Measurements from ENCODE around the gene ABCC6. TPM values are rescaled to one million over a fixed set of nuclear protein-coding genes. Genes with fewer than 3 reads are reported as not detected.

The ABCC6 gene
- total and polyA plus RNA-seq, 2 of the 13 experiments (the other 11 are each of a cell fraction or from before 2014, with no cell fraction given) = 82.4 to 105 TPM

DNA sequence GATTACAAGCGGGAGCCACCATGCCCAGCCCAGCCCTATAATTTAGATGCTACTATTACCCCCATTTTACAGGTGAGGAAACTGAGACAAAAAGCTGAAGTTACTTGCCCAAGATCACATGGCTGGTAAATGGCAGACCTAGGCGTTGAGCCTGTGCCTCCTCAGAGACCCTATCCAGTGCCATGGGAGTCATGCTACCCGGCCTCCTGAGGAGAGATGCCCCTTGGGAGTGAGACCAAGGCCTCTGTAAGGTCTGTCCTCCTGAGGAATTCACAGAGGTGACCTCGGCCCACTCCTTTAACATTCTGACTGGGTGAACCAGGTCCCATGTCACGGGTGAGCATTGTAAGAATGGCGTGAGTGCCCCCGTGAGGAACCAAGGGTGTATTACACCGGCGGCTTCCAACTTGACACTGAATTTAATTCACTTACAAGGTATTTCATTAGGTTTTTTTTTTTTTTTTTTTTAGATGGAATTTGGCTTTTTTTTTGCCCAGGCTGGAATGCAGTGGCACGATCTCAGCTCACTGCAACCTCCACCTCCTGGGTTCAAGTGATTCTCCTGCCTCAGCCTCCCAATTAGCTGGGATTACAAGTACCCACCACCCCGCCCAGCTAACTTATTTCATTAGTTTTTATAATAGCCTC is 95.7 kb downstream of the ABCC6 start (continued):
- TF ChIP-seq ZSCAN30 (CRISPR knock-in tag; IDR thresholded peaks at IDR 0.05) = no peak
- TF ChIP-seq ZNF724P (CRISPR knock-in tag; IDR thresholded peaks at IDR 0.05; ENCODE audit: borderline replicate concordance) = no peak
- no peak for TF ChIP-seq ARID5B (CRISPR knock-in tag; IDR thresholded peaks at IDR 0.05)
- 0 out of 2 replicates have a peak, but pooled peaks have one; percentile 36 for TF ChIP-seq ZMYM3 (CRISPR knock-in tag; IDR thresholded peaks at IDR 0.05)
- peak; percentile 75 for TF ChIP-seq XRCC5 (optimal IDR thresholded peaks at IDR 0.05; ENCODE audit: low read length)
- TF ChIP-seq ZNF652 (CRISPR knock-in tag; IDR thresholded peaks at IDR 0.05; ENCODE audit: borderline replicate concordance, low read depth) = no peak
- TF ChIP-seq RBM22 (optimal IDR thresholded peaks at IDR 0.05; ENCODE audit: low read length) = no peak
- 0 out of 2 replicates have a peak, but pooled peaks have one; percentile 56 for TF ChIP-seq EED (CRISPR knock-in tag; IDR thresholded peaks at IDR 0.05)
- TF ChIP-seq TGIF2 (CRISPR knock-in tag; IDR thresholded peaks at IDR 0.05) = 0 out of 2 replicates have a peak, but pooled peaks have one; percentile 13
- TF ChIP-seq DNMT3B (CRISPR knock-in tag; conservative IDR thresholded peaks at IDR 0.05) = 0 out of 2 replicates have a peak, but pooled peaks have one; percentile 65
- peak; percentile 29; the same call in 1 of the 2 replicates for TF ChIP-seq TFE3 (CRISPR knock-in tag; IDR thresholded peaks at IDR 0.05)
- peak; percentile 58 for TF ChIP-seq HNF1B (CRISPR knock-in tag; IDR thresholded peaks at IDR 0.05)
- peak; percentile 39 for TF ChIP-seq ZNF781 (CRISPR knock-in tag; IDR thresholded peaks at IDR 0.05; ENCODE audit: borderline replicate concordance, not compliant biosample characterization)
- TF ChIP-seq PLRG1 (conservative IDR thresholded peaks at IDR 0.05) = no peak
- no peak for TF ChIP-seq HNF4A (CRISPR knock-in tag; IDR thresholded peaks at IDR 0.05)
- TF ChIP-seq TEAD3 (CRISPR knock-in tag; optimal IDR thresholded peaks at IDR 0.05; ENCODE audit: borderline replicate concordance) = peak; percentile 38
- no peak for TF ChIP-seq ZNF335 (CRISPR knock-in tag; IDR thresholded peaks at IDR 0.05)
- TF ChIP-seq ZNF160 (CRISPR knock-in tag; IDR thresholded peaks at IDR 0.05) = no peak
- no peak for TF ChIP-seq SP4 (CRISPR knock-in tag; IDR thresholded peaks at IDR 0.05)
- 0 out of 2 replicates have a peak, but pooled peaks have one; percentile 23 for TF ChIP-seq FOXO1 (CRISPR knock-in tag; IDR thresholded peaks at IDR 0.05)
- no peak for TF ChIP-seq PHF8 (CRISPR knock-in tag; IDR thresholded peaks at IDR 0.05)
- 0 out of 2 replicates have a peak, but pooled peaks have one; percentile 53 for TF ChIP-seq ZNF619 (CRISPR knock-in tag; IDR thresholded peaks at IDR 0.05)
- TF ChIP-seq POLR2AphosphoS5 (IDR thresholded peaks at IDR 0.05; ENCODE audit: low read depth, low read length) = no peak

All from HepG2 (cell line).